ENCODE results near the gene PPP1R7. TPM values are rescaled to one million over a fixed set of nuclear protein-coding genes. Genes with fewer than 3 reads are reported as not detected.
A peak's percentile ranks its signal among the peaks of the same experiment; 100 is the strongest.

PPP1R7 gene
- total RNA-seq, 6 donors from 2014 or later: 38.8 to 76.1 (median 57.7) TPM

- no peaks in the 10 kb centered on the region for H3K9me3 ChIP-seq
- no peak for TF ChIP-seq POLR2AphosphoS5 (IDR thresholded peaks at IDR 0.05)
- TF ChIP-seq EP300 (IDR thresholded peaks at IDR 0.05): no peak
- no peak for TF ChIP-seq CTCF (IDR thresholded peaks at IDR 0.05)
- TF ChIP-seq POLR2A (IDR thresholded peaks at IDR 0.05): no peak
- ATAC-seq (ENCODE audit: low FRiP score in 2 of 2): no peak
- 55 to 59% methylated on average over 5 to 11 of the region's 14 CpGs for WGBS, 2 donors
- H3K36me3 ChIP-seq: peaks cover 0 to 18% (median 12%) of the 10 kb centered on the region in 4 donors
- H3K27ac ChIP-seq: no peak overlapping the region
- no peak for DNase-seq
- H3K4me3 ChIP-seq: no peak overlapping the region
- no peaks in the 10 kb centered on the region for H3K4me1 ChIP-seq
- H3K27me3 ChIP-seq: no peaks in the 10 kb centered on the region
Measured at GRCh38 chr2:241187101-241187917, 37.0 kb downstream of the PPP1R7 start.

DNA sequence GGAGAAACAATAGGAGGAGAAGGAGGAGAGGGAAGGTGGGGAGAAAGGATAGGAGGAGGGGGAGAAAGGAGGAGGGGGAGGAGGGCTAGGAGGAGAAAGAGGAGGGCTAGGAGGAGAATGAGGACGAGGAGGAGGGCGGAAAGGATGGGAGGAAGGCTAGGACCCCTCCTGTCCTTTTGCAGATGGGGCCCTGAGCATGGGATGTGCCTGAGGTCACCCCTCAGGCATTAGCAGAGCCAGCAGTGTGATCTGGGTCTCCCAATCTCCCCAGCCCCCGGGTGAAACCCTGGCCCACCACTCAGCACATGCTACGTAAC lies 37.6 kb downstream of the PPP1R7 start:
- Histone ChIP-seq H3K27ac (no peak overlapping the region), H3K4me3 (no peak overlapping the region), H3K36me3 (peaks cover 0 to 12% (median 8%) of the 10 kb centered on the region in 4 donors), H3K9me3 (no peaks in the 10 kb centered on the region), H3K4me1 (no peaks in the 10 kb centered on the region), H3K27me3 (no peaks in the 10 kb centered on the region)
- no peak for TF ChIP-seq POLR2A (IDR thresholded peaks at IDR 0.05)
- no peak for TF ChIP-seq POLR2AphosphoS5 (IDR thresholded peaks at IDR 0.05)
- TF ChIP-seq CTCF (IDR thresholded peaks at IDR 0.05): no peak
- no peak for TF ChIP-seq EP300 (IDR thresholded peaks at IDR 0.05)
- WGBS, 2 donors: 52 to 57% methylated on average over 4 of the region's 4 CpGs
- no peak for ATAC-seq (ENCODE audit: low FRiP score in 2 of 2)
- no peak for DNase-seq

DNA sequence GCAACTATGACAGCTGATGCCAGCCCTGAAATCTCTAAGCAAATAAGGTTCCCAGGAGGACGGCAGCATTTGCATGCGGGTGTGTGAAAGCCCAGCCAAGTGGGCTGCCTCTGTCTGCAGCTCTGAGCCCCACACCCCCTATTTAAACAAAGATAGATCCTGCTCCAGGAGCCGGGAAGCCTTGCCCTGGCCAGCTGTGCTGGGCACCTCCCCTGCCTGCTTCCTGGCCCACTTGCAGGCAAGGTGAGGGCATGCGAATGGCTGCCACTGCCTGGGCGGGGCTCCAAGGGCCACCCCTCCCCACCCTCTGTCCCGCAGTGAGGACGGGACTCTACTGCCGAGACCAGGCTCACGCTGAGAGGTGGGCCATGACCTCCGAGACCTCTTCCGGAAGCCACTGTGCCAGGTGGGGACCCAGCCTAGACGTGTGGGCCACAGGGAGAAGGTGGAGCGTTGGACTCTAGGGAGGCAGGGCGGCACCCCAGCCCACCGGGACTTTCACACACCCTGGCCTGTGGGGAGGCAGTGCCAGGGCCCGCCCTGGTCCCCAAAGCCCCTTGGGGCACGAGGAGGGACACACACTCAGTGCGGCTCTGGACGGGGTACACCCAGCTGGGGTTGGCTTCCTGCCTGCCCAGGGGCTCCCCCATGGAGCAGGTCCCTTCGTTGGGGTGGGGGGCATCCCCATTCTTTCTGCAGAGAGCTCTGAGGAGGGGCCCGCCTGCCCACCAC lies 38.3 kb downstream of the PPP1R7 start, which contains the start of gene ANO7:
ANO7 (plus strand) TSS at position 317 of the 732 bp plus-strand sequence. CDS start 1,387 bp downstream, outside the sequence.
- no peaks in the 10 kb centered on the region for H3K4me1 ChIP-seq
- DNase-seq (peak in 1 of 2 donors; percentile 65), ATAC-seq (ENCODE audit: low FRiP score in 2 of 2) (peak in 1 of 2 donors; percentile 4)
- no peak within 1 kb of the TSS for H3K4me3 ChIP-seq
- H3K27me3 ChIP-seq: no peaks in the 10 kb centered on the region
- H3K9me3 ChIP-seq: no peaks in the 10 kb centered on the region
- no peak for TF ChIP-seq POLR2AphosphoS5 (IDR thresholded peaks at IDR 0.05)
- no peak for TF ChIP-seq POLR2A (IDR thresholded peaks at IDR 0.05)
- no peak for TF ChIP-seq CTCF (IDR thresholded peaks at IDR 0.05)
- TF ChIP-seq EP300 (IDR thresholded peaks at IDR 0.05): no peak
- no peak within 1 kb of the TSS for H3K27ac ChIP-seq
- WGBS, 2 donors: 17 to 54% methylated on average over 1 to 15 of the region's 21 CpGs
- peaks cover 0 to 6% (median 2%) of the 10 kb centered on the region in 4 donors for H3K36me3 ChIP-seq

DNA sequence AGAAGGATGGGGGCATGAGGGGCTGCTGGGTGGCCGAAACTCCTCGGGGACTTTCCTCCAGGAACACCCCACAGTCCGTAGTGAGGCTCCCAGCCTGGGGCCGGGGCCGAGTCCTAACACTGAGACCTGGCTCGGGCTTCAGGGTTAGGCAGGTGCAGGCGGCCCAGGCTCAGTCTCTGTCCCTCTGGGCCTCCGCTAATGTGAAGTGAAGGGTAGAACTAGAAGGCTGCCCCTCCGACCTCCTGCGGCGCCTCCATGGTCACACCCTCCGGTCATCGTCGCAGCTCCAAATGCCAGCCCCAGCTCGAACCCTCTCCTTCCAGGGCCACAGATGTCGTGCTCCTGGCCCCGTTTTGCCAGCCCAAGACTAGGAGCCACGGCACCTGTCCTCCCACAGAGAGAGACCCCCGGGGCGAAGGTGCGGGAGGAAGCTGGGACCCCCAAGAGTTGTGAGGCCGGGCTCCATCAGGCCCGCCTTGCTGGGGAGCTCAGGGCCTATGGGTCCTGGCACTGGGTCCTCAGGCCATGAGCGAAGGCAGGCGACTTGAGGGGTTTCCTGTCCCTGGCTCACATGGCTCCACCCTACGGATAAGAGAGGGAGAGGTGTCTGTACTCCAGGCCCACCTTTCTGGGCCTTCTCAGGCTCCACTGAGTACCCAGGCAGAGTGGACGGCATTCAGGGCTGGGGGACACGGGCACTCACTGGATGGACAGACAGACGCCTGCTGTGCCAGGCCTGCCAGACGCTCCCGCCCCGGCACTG lies 39.0 kb downstream of the PPP1R7 start:
- Histone ChIP-seq H3K36me3 (no peaks in the 10 kb centered on the region), H3K4me1 (no peaks in the 10 kb centered on the region), H3K27me3 (no peaks in the 10 kb centered on the region), H3K9me3 (no peaks in the 10 kb centered on the region), H3K4me3 (no peak overlapping the region), H3K27ac (no peak overlapping the region)
- ATAC-seq (ENCODE audit: low FRiP score in 2 of 2): peak in 1 of 2 donors; percentile 1
- WGBS, 2 donors: 93 to 100% methylated on average over 5 to 31 of the region's 32 CpGs
- no peak for TF ChIP-seq POLR2AphosphoS5 (IDR thresholded peaks at IDR 0.05)
- DNase-seq: peak in 1 of 2 donors; percentile 65

DNA sequence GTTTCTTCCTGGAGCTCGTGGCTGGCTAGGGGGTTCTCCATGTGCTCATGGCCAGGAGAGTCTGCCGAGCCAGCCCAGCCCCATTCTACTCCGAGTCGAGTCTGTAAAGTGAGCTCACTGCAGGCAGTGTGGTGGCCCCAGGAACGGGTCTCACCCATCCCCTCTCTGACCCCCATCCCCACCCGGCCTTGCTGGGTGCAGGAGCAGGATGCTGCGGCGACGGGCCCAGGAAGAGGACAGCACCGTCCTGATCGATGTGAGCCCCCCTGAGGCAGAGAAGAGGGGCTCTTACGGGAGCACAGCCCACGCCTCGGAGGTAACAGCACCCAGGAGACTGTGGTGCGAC lies 39.6 kb downstream of the PPP1R7 start:
- H3K4me3 ChIP-seq: no peak overlapping the region
- H3K27ac ChIP-seq: no peak overlapping the region
- DNase-seq: no peak
- no peaks in the 10 kb centered on the region for H3K27me3 ChIP-seq
- H3K36me3 ChIP-seq: no peaks in the 10 kb centered on the region
- no peaks in the 10 kb centered on the region for H3K9me3 ChIP-seq
- WGBS, 2 donors: 81% methylated on average over 15 of the region's 15 CpGs; no CpG with 5 or more reads in 1 of the 2 donors
- TF ChIP-seq CTCF (IDR thresholded peaks at IDR 0.05) (no peak), POLR2A (IDR thresholded peaks at IDR 0.05) (no peak), EP300 (IDR thresholded peaks at IDR 0.05) (no peak), POLR2AphosphoS5 (IDR thresholded peaks at IDR 0.05) (no peak)
- no peaks in the 10 kb centered on the region for H3K4me1 ChIP-seq
- ATAC-seq (ENCODE audit: low FRiP score in 2 of 2): no peak
